SK-MEL-5 (cell line): Measurements from ENCODE around the gene MYO7B. TPM values are rescaled to one million over a fixed set of nuclear protein-coding genes. Genes with fewer than 3 reads are reported as not detected.
A peak's percentile ranks its signal among the peaks of the same experiment; 100 is the strongest.

Source experiments
- DNase-seq: peaks from one replicate; pipeline ENCODE4 v3.0.0-alpha.2; 2016; ENCODE audit warnings: low read depth, low spot score
- in situ Hi-C: cut with HindIII; loops from 2 replicates; pipeline ENCODE4 v1.10.0; 2016; ENCODE audit warnings: low sequenced_read_pairs, high pct_unique_total_duplicates, low pct_unique_long_range_greater_than_20kb
- total RNA-seq: library from RNA; depleted of rRNA; stranded (reverse); fragments of >200 nt; shearing (Covaris generic); gene quantifications from 2 replicates; pipeline ENCODE4 v1.2.3, GENCODE V29; 2014

MYO7B gene
- total RNA-seq, 1 experiment from 2014 or later: not detected

- DNase-seq: no peak
- in situ Hi-C loops: no loop called here
These were observed 72.9 kb downstream of the MYO7B start for GRCh38 chr2:127608061-127609030.

GRCh38 chr2:127609031-127609751 lies 73.7 kb downstream of the MYO7B start:
- in situ Hi-C loops: no loop called here
- no peak for DNase-seq

- no peak for DNase-seq
- in situ Hi-C loops: no loop called here
These were observed 74.3 kb downstream of the MYO7B start for GRCh38 chr2:127609818-127610217.

GRCh38 chr2:127610561-127610960 lies 75.1 kb downstream of the MYO7B start:
- DNase-seq: no peak
- in situ Hi-C loops: no loop called here

GRCh38 chr2:127611076-127611925 lies 75.8 kb downstream of the MYO7B start:
- no peak for DNase-seq
- in situ Hi-C loops: no loop called here

- no peak for DNase-seq
- in situ Hi-C loops: no loop called here
These were observed 76.8 kb downstream of the MYO7B start for GRCh38 chr2:127612111-127612822.

GRCh38 chr2:127614246-127614645 lies 78.8 kb downstream of the MYO7B start:
- DNase-seq: no peak
- in situ Hi-C loops: no loop called here

GRCh38 chr2:127614731-127615130 lies 79.2 kb downstream of the MYO7B start:
- no peak for DNase-seq
- in situ Hi-C loops: no loop called here

- peak; percentile 4 for DNase-seq
- in situ Hi-C loops: no loop called here
These were observed 80.2 kb downstream of the MYO7B start for GRCh38 chr2:127615511-127616166.

- DNase-seq: no peak
- in situ Hi-C loops: no loop called here
These were observed 83.2 kb downstream of the MYO7B start for GRCh38 chr2:127618551-127619202.

- no peak for DNase-seq
- in situ Hi-C loops: no loop called here
These were observed 83.7 kb downstream of the MYO7B start for GRCh38 chr2:127619203-127619590.

- in situ Hi-C loops: no loop called here
- no peak for DNase-seq
These were observed 84.6 kb downstream of the MYO7B start for GRCh38 chr2:127619877-127620705.

GRCh38 chr2:127620866-127621265 lies 85.4 kb downstream of the MYO7B start:
- no peak for DNase-seq
- in situ Hi-C loops: no loop called here

GRCh38 chr2:127621981-127622431 lies 86.5 kb downstream of the MYO7B start:
- in situ Hi-C loops: no loop called here
- no peak for DNase-seq

GRCh38 chr2:127622561-127623387 lies 87.3 kb downstream of the MYO7B start:
- in situ Hi-C loops: no loop called here
- no peak for DNase-seq
